ENCODE measurements around the gene CERS1.

- no peak for TF ChIP-seq CTCF (IDR thresholded peaks at IDR 0.05; ENCODE audit: low read depth, low read length, poor library complexity, severe bottlenecking)
- TF ChIP-seq EZH2phosphoT487 (IDR thresholded peaks at IDR 0.05; ENCODE audit: borderline replicate concordance, low read length) = no peak
Observed at GRCh38 chr19:18913466-18913865, 17.5 kb upstream of the CERS1 start.

Measured in DOHH2 (cell line).